ENCODE measurements around the gene ADGRG3. TPM values are rescaled to one million over a fixed set of nuclear protein-coding genes. Genes with fewer than 3 reads are reported as not detected.

ADGRG3 gene
- total and polyA plus RNA-seq, 10 of the 15 experiments (the other 5 are each of a cell fraction or from before 2014, with no cell fraction given): 0.10 to 0.11 (median 0.10) TPM; not detected in 7

- TF ChIP-seq PBX3 (IDR thresholded peaks at IDR 0.05; ENCODE audit: insufficient replicate concordance, low read depth, low read length) (no peak), NRF1 (conservative IDR thresholded peaks at IDR 0.05; ENCODE audit: low read depth, low read length) (no peak), MTA3 (IDR thresholded peaks at IDR 0.05; ENCODE audit: borderline replicate concordance, low read length) (no peak), ATF7 (IDR thresholded peaks at IDR 0.05; ENCODE audit: low read depth) (peak; percentile 60), MTA2 (IDR thresholded peaks at IDR 0.05; ENCODE audit: low read depth) (peak; percentile 22; the same call in 1 of the 2 replicates), IKZF1 (conservative IDR thresholded peaks at IDR 0.05) (peak; percentile 74), EED (IDR thresholded peaks at IDR 0.05; ENCODE audit: low read depth) (peak; percentile 78), POU2F2 (IDR thresholded peaks at IDR 0.05; ENCODE audit: borderline replicate concordance, low read depth, low read length) (peak; percentile 41; the same call in 1 of the 3 replicates), RELB (IDR thresholded peaks at IDR 0.05; ENCODE audit: low read depth) (peak; percentile 67), TCF7 (IDR thresholded peaks at IDR 0.05; ENCODE audit: borderline replicate concordance) (no peak), TARDBP (IDR thresholded peaks at IDR 0.05; ENCODE audit: borderline replicate concordance) (0 out of 2 replicates have a peak, but pooled peaks have one; percentile 40), GATAD2B (conservative IDR thresholded peaks at IDR 0.05; ENCODE audit: low read depth) (peak; percentile 30; the same call in 1 of the 2 replicates), MYB (IDR thresholded peaks at IDR 0.05; ENCODE audit: borderline replicate concordance, low read depth, low read length) (no peak), PAX5 (IDR thresholded peaks at IDR 0.05; ENCODE audit: borderline replicate concordance, low read depth, low read length) (peak; percentile 81; the same call in 1 of the 2 replicates), GABPA (IDR thresholded peaks at IDR 0.05; ENCODE audit: low read depth) (no peak), BCL11A (IDR thresholded peaks at IDR 0.05; ENCODE audit: low read depth, low read length) (0 out of 2 replicates have a peak, but pooled peaks have one; percentile 6), NFIC (IDR thresholded peaks at IDR 0.05; ENCODE audit: low read depth, low read length) (peak; percentile 36; the same call in 1 of the 2 replicates), RBBP5 (conservative IDR thresholded peaks at IDR 0.05) (no peak), NBN (IDR thresholded peaks at IDR 0.05) (0 out of 2 replicates have a peak, but pooled peaks have one; percentile 28)
- TF ChIP-seq, protein P1, sequence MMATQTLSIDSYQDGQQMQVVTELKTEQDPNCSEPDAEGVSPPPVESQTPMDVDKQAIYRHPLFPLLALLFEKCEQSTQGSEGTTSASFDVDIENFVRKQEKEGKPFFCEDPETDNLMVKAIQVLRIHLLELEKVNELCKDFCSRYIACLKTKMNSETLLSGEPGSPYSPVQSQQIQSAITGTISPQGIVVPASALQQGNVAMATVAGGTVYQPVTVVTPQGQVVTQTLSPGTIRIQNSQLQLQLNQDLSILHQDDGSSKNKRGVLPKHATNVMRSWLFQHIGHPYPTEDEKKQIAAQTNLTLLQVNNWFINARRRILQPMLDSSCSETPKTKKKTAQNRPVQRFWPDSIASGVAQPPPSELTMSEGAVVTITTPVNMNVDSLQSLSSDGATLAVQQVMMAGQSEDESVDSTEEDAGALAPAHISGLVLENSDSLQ (IDR thresholded peaks at IDR 0.05): peak; percentile 77
These were observed 21.9 kb downstream of the ADGRG3 start (continued) for GRCh38 chr16:57689762-57690558.
